ENCODE measurements around the gene LGALS9C.
"Not testable (repeated sequence)": the region's sequence is repeated elsewhere in the genome, so short reads cannot be mapped to it uniquely, and the experiment has no call there.

The LGALS9C gene

GRCh38 chr17:18478977-18479595, 2.5 kb downstream of the LGALS9C start:
- DNase-seq (ENCODE audit: low read depth in 2 of 2), result not testable (repeated sequence)

GRCh38 chr17:18481775-18482174, 5.2 kb downstream of the LGALS9C start:
- not testable (repeated sequence) for DNase-seq (ENCODE audit: low read depth in 2 of 2)

- DNase-seq (ENCODE audit: low read depth in 2 of 2), result not testable (repeated sequence)
Measured at GRCh38 chr17:18485936-18486464, 9.4 kb downstream of the LGALS9C start.

GRCh38 chr17:18487633-18488032, 11.0 kb downstream of the LGALS9C start:
- DNase-seq (ENCODE audit: low read depth in 2 of 2), result not testable (repeated sequence)

GRCh38 chr17:18488622-18489021, 12.0 kb downstream of the LGALS9C start:
- DNase-seq (ENCODE audit: low read depth in 2 of 2), result not testable (repeated sequence)

GRCh38 chr17:18490016-18490415, 13.4 kb downstream of the LGALS9C start:
- DNase-seq (ENCODE audit: low read depth in 2 of 2), result not testable (repeated sequence)

GRCh38 chr17:18492712-18493480, 16.3 kb downstream of the LGALS9C start:
- not testable (repeated sequence) for DNase-seq (ENCODE audit: low read depth in 2 of 2)

GRCh38 chr17:18494250-18494768, 17.7 kb downstream of the LGALS9C start:
- DNase-seq (ENCODE audit: low read depth in 2 of 2), result not testable (repeated sequence)

- not testable (repeated sequence) for DNase-seq (ENCODE audit: low read depth in 2 of 2)
Measured at GRCh38 chr17:18497044-18497443, 20.5 kb downstream of the LGALS9C start.

GRCh38 chr17:18499100-18499499, 22.5 kb downstream of the LGALS9C start:
- DNase-seq (ENCODE audit: low read depth in 2 of 2), result not testable (repeated sequence)

- DNase-seq (ENCODE audit: low read depth in 2 of 2), result not testable (repeated sequence)
Measured at GRCh38 chr17:18499756-18500155, 23.2 kb downstream of the LGALS9C start.

GRCh38 chr17:18500281-18500680, 23.7 kb downstream of the LGALS9C start:
- DNase-seq (ENCODE audit: low read depth in 2 of 2), result not testable (repeated sequence)

- not testable (repeated sequence) for DNase-seq (ENCODE audit: low read depth in 2 of 2)
Measured at GRCh38 chr17:18500816-18501215, 24.2 kb downstream of the LGALS9C start.

GRCh38 chr17:18503221-18503620, 26.6 kb downstream of the LGALS9C start:
- not testable (repeated sequence) for DNase-seq (ENCODE audit: low read depth in 2 of 2)

GRCh38 chr17:18507729-18508128, 31.1 kb downstream of the LGALS9C start:
- not testable (repeated sequence) for DNase-seq (ENCODE audit: low read depth in 2 of 2)

- DNase-seq (ENCODE audit: low read depth in 2 of 2), result not testable (repeated sequence)
Measured at GRCh38 chr17:18508667-18509066, 32.1 kb downstream of the LGALS9C start.

- not testable (repeated sequence) for DNase-seq (ENCODE audit: low read depth in 2 of 2)
Measured at GRCh38 chr17:18521100-18521499, 44.5 kb downstream of the LGALS9C start.

- not testable (repeated sequence) for DNase-seq (ENCODE audit: low read depth in 2 of 2)
Measured at GRCh38 chr17:18525015-18525414, 48.4 kb downstream of the LGALS9C start.

GRCh38 chr17:18526168-18526800, 49.7 kb downstream of the LGALS9C start:
- not testable (repeated sequence) for DNase-seq (ENCODE audit: low read depth in 2 of 2)

- DNase-seq (ENCODE audit: low read depth in 2 of 2), result not testable (repeated sequence)
Measured at GRCh38 chr17:18527354-18527753, 50.8 kb downstream of the LGALS9C start.

GRCh38 chr17:18528435-18528834, 51.8 kb downstream of the LGALS9C start:
- DNase-seq (ENCODE audit: low read depth in 2 of 2), result not testable (repeated sequence)

Measured in fibroblast of skin of left biceps (primary cell).